ENCODE results near the gene PGAP2. TPM values are rescaled to one million over a fixed set of nuclear protein-coding genes. Genes with fewer than 3 reads are reported as not detected.

PGAP2 gene
- total and polyA plus RNA-seq, 8 donors, result 13.5 to 32.9 (median 18.8) TPM

- Histone ChIP-seq H3K4me1 (peaks cover 0 to 13% (median 4%) of the 10 kb centered on the region in 3 donors), H3K27me3 (no peaks in the 10 kb centered on the region), H3K4me3 (peak overlapping the region in 1 of 4 donors; percentile 26), H3K9me3 (no peaks in the 10 kb centered on the region), H3K27ac (peak overlapping the region in 2 of 4 donors; percentile 46 to 50), H3K36me3 (no peaks in the 10 kb centered on the region)
- ATAC-seq, result no peak
- intact Hi-C loops (cut with DNase I), result no loop called here
- no peak for FAIRE-seq
- WGBS, 2 donors, result 70 to 88% methylated on average over 2 of the region's 2 CpGs
- DNase-seq, result no peak
- no peak for TF ChIP-seq CTCF (IDR thresholded peaks at IDR 0.05)
Measured at GRCh38 chr11:3838504-3838903, 30.1 kb downstream of the PGAP2 start.

DNA sequence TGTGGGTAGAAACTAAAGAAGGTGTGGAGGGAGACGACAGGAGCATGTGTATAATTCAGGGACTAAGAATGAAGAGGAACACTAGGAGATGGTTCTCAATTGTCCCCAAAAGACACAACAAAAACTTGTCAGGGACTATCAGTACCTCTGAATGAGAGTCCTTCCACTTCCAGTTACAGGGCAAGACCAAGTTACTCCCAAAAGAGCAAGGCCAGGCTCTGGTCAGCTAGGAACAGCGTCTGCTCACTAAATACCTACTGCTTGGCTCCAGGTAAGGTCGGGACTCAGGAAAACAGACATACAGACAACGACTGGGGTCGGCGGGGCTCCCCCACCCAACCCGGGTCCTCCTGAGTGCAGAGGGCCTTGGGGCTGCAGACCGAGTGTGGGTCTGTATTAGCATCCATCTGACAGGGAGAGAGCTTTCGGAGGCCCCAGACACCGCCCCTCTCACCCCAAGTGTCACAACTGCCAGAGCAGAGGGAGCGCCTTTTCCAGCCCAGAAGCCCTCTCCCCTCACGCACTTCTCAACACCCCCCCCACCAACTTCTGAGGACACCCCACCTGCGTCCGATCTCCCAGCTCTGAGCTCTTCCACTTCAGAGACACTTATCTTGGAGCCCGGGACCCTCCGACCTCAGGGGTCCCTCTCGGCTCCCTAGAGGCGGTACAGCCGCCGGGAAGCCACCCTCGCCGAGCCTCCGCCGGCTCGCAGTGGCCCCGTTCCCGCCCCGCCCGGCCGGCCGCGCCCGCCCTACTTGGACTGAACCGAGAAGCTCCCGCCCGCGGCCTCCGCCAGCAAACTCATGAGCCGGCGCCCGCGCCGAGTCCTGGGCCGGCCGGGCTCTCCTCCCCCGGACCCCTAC, 31.9 kb downstream of the PGAP2 start:
- no peak for TF ChIP-seq CTCF (IDR thresholded peaks at IDR 0.05)
- ATAC-seq (peak; percentile 17 to 67 (median 46)), FAIRE-seq (no peak), DNase-seq (peak in 1 of 6 donors; percentile 26)
- Histone ChIP-seq H3K27ac (peak overlapping the region; percentile 89 to 93 (median 92)), H3K9me3 (no peaks in the 10 kb centered on the region), H3K36me3 (no peaks in the 10 kb centered on the region), H3K4me3 (peak overlapping the region; percentile 73 to 87 (median 82)), H3K27me3 (no peaks in the 10 kb centered on the region), H3K4me1 (peaks cover 0 to 13% (median 4%) of the 10 kb centered on the region in 3 donors)
- WGBS, 2 donors, result 2 to 4% methylated on average over 35 to 46 of the region's 46 CpGs
- intact Hi-C loops (cut with DNase I), result no loop called here

GRCh38 chr11:3840870-3841425, 32.6 kb downstream of the PGAP2 start, which contains the start of gene RHOG:
Gene RHOG (minus strand): TSS chr11:3840959. CDS start chr11:3828138, 12,821 bp downstream.
- ATAC-seq (peak; percentile 82 to 90 (median 88)), FAIRE-seq (no peak), DNase-seq (peak; percentile 71 to 89 (median 82))
- Histone ChIP-seq H3K9me3 (no peaks in the 10 kb centered on the region), H3K4me3 (peak within 1 kb of the TSS; percentile 73 to 87 (median 82)), H3K27ac (peak within 1 kb of the TSS; percentile 89 to 93 (median 92)), H3K36me3 (no peaks in the 10 kb centered on the region), H3K27me3 (no peaks in the 10 kb centered on the region), H3K4me1 (peaks cover 0 to 8% (median 4%) of the 10 kb centered on the region in 3 donors)
- intact Hi-C loops (cut with DNase I), result no loop called here
- TF ChIP-seq CTCF (IDR thresholded peaks at IDR 0.05), result no peak
- WGBS, 2 donors, result 0 to 1% methylated on average over 13 to 29 of the region's 42 CpGs

DNA sequence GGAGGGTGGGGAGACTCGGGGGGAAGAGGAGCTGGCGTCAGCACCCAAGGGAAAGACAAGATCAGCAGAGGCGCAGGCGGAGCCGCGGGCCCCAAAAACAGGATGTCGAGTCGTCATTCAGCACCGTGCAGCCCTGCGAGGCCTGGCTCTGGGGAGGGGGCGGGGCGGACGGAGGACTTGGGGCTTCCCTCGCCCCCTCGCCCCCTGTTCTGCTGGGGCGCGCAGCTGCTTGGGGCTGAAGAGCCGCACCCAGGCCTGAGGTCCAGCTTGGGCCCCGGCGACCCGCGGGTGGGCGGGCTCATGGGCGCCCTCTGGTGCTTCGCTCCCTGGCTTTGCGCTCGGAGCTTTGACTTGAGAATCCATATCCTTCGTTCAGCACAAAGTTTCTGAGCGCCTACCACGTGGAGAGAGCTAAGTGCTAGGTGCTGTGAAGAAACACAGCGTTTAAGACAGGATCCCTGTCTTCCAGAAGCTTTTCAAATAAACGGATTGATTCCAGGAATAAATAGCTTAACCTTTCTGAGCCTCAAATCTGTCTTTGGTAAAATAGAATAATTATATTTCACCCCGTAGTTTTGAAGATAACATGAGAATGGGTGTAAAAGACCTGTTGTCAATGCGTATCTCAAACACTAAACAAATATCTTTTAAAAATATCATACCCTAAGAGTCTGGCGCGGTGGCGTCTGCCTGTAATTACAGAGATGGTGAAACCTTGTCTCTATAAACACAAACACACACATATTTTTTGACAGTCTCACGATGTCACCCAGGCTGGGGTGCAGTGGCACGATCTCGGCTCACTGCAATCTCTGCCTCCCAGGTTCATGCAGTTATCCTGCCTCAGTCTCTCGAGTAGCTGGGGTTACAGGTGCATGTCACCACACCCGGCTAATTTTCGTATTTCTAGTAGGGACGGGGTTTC, 33.3 kb downstream of the PGAP2 start:
- H3K4me1 ChIP-seq, result peaks cover 0 to 8% (median 4%) of the 10 kb centered on the region in 3 donors
- ATAC-seq, result peak; percentile 78 to 89 (median 84)
- no peaks in the 10 kb centered on the region for H3K27me3 ChIP-seq
- no peaks in the 10 kb centered on the region for H3K36me3 ChIP-seq
- WGBS, 2 donors, result 21 to 32% methylated on average over 32 to 44 of the region's 44 CpGs
- TF ChIP-seq CTCF (IDR thresholded peaks at IDR 0.05), result peak; percentile 29 to 70 (median 54)
- H3K9me3 ChIP-seq, result no peaks in the 10 kb centered on the region
- peak; percentile 76 to 91 (median 84) for DNase-seq
- H3K4me3 ChIP-seq, result peak overlapping the region; percentile 73 to 87 (median 82)
- intact Hi-C loops (cut with DNase I), result no loop called here
- H3K27ac ChIP-seq, result peak overlapping the region; percentile 89 to 93 (median 92)
- no peak for FAIRE-seq

All from pancreas (tissue), 10 donors.